Measurements from ENCODE around the gene STAC.

- no peak for TF ChIP-seq POLR2A (IDR thresholded peaks at IDR 0.05)
- no peak for TF ChIP-seq CTCF (IDR thresholded peaks at IDR 0.05)
Observed at GRCh38 chr3:36455406-36455805, 75.1 kb downstream of the STAC start.

All from stomach (tissue), 4 donors.